ENCODE data around the gene CLDN19. TPM values are rescaled to one million over a fixed set of nuclear protein-coding genes. Genes with fewer than 3 reads are reported as not detected.

CLDN19 gene
- total and polyA plus RNA-seq, 4 donors = 0.39 to 0.94 TPM; not detected in 2

DNA sequence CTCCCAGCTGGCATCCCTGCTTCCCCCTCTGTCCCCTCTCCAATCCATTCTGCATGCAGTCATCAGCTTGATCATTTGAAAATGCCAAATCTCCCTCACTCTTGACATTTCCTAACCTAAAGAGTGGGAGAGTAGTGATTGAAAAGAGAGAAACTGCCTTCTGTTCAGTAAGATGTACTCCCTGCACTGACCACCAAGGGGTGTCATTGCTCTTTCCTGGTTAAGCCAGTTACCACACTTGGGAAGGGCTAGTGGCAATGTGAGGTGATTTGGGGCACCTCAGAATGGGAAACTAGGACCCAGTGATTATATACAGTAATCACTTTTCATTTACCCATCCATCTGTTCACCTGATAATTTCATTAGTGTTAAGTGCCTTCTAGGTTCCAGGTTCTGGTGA lies 37.8 kb upstream of the CLDN19 start:
- intact Hi-C loops (cut with DNase I) = loop anchor here in 1 of 2 donors (10.0 kb wide), 1 partner anchor 297 kb away; no protein-coding TSS in a partner anchor
- Histone ChIP-seq H3K27ac (ENCODE audit: low read depth in 1 of 2, low read length in 2 of 2) (no peak overlapping the region), H3K27me3 (ENCODE audit: control insufficient read depth in 1 of 2, insufficient read depth in 2 of 2, low read length in 1 of 2) (no peaks in the 10 kb centered on the region), H3K9me3 (ENCODE audit: control insufficient read depth, low read length) (no peaks in the 10 kb centered on the region), H3K4me1 (ENCODE audit: control insufficient read depth in 1 of 2, insufficient read depth in 2 of 2, low read length in 2 of 2) (no peaks in the 10 kb centered on the region), H3K4me3 (ENCODE audit: low read length in 2 of 2) (no peak overlapping the region), H3K36me3 (ENCODE audit: control insufficient read depth in 1 of 2, insufficient read depth in 2 of 2, low read length in 1 of 2) (peaks cover 4 to 6% of the 10 kb centered on the region in 2 donors)
- peak; percentile 69 for ATAC-seq (ENCODE audit: low FRiP score)
- no peak for DNase-seq

- intact Hi-C loops (cut with DNase I) = loop anchor here in 1 of 2 donors (10.0 kb wide), 1 partner anchor 298 kb away; no protein-coding TSS in a partner anchor
- Histone ChIP-seq H3K27ac (ENCODE audit: low read depth in 1 of 2, low read length in 2 of 2) (no peak overlapping the region), H3K9me3 (ENCODE audit: control insufficient read depth, low read length) (no peaks in the 10 kb centered on the region), H3K36me3 (ENCODE audit: control insufficient read depth in 1 of 2, insufficient read depth in 2 of 2, low read length in 1 of 2) (peaks cover 4 to 6% of the 10 kb centered on the region in 2 donors), H3K27me3 (ENCODE audit: control insufficient read depth in 1 of 2, insufficient read depth in 2 of 2, low read length in 1 of 2) (no peaks in the 10 kb centered on the region), H3K4me3 (ENCODE audit: low read length in 2 of 2) (no peak overlapping the region), H3K4me1 (ENCODE audit: control insufficient read depth in 1 of 2, insufficient read depth in 2 of 2, low read length in 2 of 2) (no peaks in the 10 kb centered on the region)
- DNase-seq (peak in 1 of 2 donors; percentile 24), ATAC-seq (ENCODE audit: low FRiP score) (no peak)
- WGBS, 2 donors = 96 to 97% methylated on average over 6 of the region's 6 CpGs
Observed at GRCh38 chr1:42776502-42776901, 36.5 kb upstream of the CLDN19 start.

- no peak overlapping the region for H3K27ac ChIP-seq (ENCODE audit: low read depth in 1 of 2, low read length in 2 of 2)
- peaks cover 4 to 6% of the 10 kb centered on the region in 2 donors for H3K36me3 ChIP-seq (ENCODE audit: control insufficient read depth in 1 of 2, insufficient read depth in 2 of 2, low read length in 1 of 2)
- WGBS, 2 donors = 79 to 82% methylated on average over 5 of the region's 5 CpGs
- no peak overlapping the region for H3K4me3 ChIP-seq (ENCODE audit: low read length in 2 of 2)
- H3K9me3 ChIP-seq (ENCODE audit: control insufficient read depth, low read length) = no peaks in the 10 kb centered on the region
- ATAC-seq (ENCODE audit: low FRiP score) = no peak
- no peaks in the 10 kb centered on the region for H3K4me1 ChIP-seq (ENCODE audit: control insufficient read depth in 1 of 2, insufficient read depth in 2 of 2, low read length in 2 of 2)
- DNase-seq = no peak
- intact Hi-C loops (cut with DNase I) = loop anchor here in 1 of 2 donors (10.0 kb wide), 1 partner anchor 300 kb away; no protein-coding TSS in a partner anchor
- H3K27me3 ChIP-seq (ENCODE audit: control insufficient read depth in 1 of 2, insufficient read depth in 2 of 2, low read length in 1 of 2) = no peaks in the 10 kb centered on the region
Observed at GRCh38 chr1:42774928-42775526, 35.0 kb upstream of the CLDN19 start.

DNA sequence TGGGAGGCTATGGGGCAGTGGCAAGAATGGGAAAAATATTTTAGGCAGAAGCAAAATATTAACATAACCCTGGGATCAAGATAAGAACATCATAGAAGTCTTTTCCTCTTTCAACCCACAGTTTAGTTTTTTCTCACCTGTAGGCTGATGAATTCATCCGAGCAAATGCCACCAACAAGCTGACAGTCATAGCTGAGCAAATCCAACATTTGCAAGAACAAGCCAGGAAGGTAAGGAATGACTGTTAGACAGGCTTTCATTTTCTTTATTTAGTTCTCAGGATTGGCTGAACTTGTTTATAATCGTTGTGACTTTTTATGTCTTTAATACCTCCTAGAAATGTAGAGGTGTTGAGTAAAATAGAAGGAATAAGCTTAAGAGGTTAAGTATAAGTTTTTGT lies 33.4 kb upstream of the CLDN19 start:
- H3K36me3 ChIP-seq (ENCODE audit: control insufficient read depth in 1 of 2, insufficient read depth in 2 of 2, low read length in 1 of 2) = peaks cover 4 to 6% of the 10 kb centered on the region in 2 donors

DNA sequence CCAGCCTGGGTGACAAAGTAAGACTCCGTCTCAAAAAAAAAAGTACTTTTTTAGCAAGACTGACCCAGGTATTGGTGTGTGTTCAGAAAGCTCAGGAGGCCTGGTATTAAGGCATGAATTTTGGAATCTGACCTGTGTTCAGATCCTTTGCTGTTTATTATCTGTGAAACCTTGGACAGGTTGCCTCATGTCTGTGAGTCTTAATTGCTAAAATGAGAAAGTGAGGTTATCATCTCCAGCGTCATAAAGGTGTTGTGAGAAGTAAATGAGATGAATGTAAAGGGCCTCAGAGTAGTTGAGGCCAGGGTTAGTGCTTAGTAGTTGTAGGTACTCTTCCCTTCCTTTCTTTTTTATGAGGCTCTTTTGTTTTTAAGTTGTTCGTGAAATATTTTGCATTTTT lies 29.8 kb upstream of the CLDN19 start:
- ATAC-seq (ENCODE audit: low FRiP score) (no peak), DNase-seq (no peak)
- no peak overlapping the region for H3K27ac ChIP-seq (ENCODE audit: low read depth in 1 of 2, low read length in 2 of 2)
- 89 to 92% methylated on average over 3 of the region's 3 CpGs for WGBS, 2 donors
- intact Hi-C loops (cut with DNase I) = loop anchor here (5.0 to 10.0 kb wide), 4 partner anchors 47 to 305 kb away; partner anchors contain the start of genes ERMAP (in 1 of the 2), SVBP (in 1 of the 2) and ZNF691 (in 1 of the 2)
- no peaks in the 10 kb centered on the region for H3K9me3 ChIP-seq (ENCODE audit: control insufficient read depth, low read length)
- H3K4me1 ChIP-seq (ENCODE audit: control insufficient read depth in 1 of 2, insufficient read depth in 2 of 2, low read length in 2 of 2) = peaks cover 0 to 4% of the 10 kb centered on the region in 2 donors
- H3K4me3 ChIP-seq (ENCODE audit: low read length in 2 of 2) = no peak overlapping the region
- H3K36me3 ChIP-seq (ENCODE audit: control insufficient read depth in 1 of 2, insufficient read depth in 2 of 2, low read length in 1 of 2) = peaks cover 0 to 1% of the 10 kb centered on the region in 2 donors
- no peaks in the 10 kb centered on the region for H3K27me3 ChIP-seq (ENCODE audit: control insufficient read depth in 1 of 2, insufficient read depth in 2 of 2, low read length in 1 of 2)

More for the DNA sequence above, 33.4 kb upstream of the CLDN19 start:
- DNase-seq = no peak
- peaks cover 0 to 4% of the 10 kb centered on the region in 2 donors for H3K4me1 ChIP-seq (ENCODE audit: control insufficient read depth in 1 of 2, insufficient read depth in 2 of 2, low read length in 2 of 2)
- 47 to 76% methylated on average over 2 of the region's 2 CpGs for WGBS, 2 donors
- no peaks in the 10 kb centered on the region for H3K27me3 ChIP-seq (ENCODE audit: control insufficient read depth in 1 of 2, insufficient read depth in 2 of 2, low read length in 1 of 2)
- intact Hi-C loops (cut with DNase I) = loop anchor here in 1 of 2 donors (10.0 kb wide), 1 partner anchor 301 kb away; no protein-coding TSS in a partner anchor
- no peak for ATAC-seq (ENCODE audit: low FRiP score)
- H3K4me3 ChIP-seq (ENCODE audit: low read length in 2 of 2) = no peak overlapping the region
- no peak overlapping the region for H3K27ac ChIP-seq (ENCODE audit: low read depth in 1 of 2, low read length in 2 of 2)
- H3K9me3 ChIP-seq (ENCODE audit: control insufficient read depth, low read length) = no peaks in the 10 kb centered on the region

DNA sequence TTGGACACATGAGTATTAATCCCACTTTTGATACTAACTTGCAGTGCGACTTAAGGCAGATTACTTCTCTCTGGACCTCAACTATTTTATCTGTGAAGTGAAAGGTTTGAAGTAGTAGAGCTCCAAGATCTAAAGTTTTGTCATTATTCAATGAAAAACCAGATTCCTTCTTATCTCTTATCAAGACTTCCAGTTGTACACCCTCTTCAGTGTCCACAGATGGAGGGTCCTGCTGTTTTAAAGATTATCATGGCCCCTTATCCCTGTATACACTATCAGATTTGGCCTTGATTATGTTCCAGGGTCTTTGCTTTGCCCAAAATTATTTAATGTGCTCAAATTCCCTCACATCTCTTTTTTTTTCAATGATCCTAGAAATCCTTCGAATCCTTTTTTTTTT lies 28.1 kb upstream of the CLDN19 start:
- Histone ChIP-seq H3K4me1 (ENCODE audit: control insufficient read depth in 1 of 2, insufficient read depth in 2 of 2, low read length in 2 of 2) (peaks cover 0 to 4% of the 10 kb centered on the region in 2 donors), H3K9me3 (ENCODE audit: control insufficient read depth, low read length) (no peaks in the 10 kb centered on the region), H3K36me3 (ENCODE audit: control insufficient read depth in 1 of 2, insufficient read depth in 2 of 2, low read length in 1 of 2) (no peaks in the 10 kb centered on the region), H3K4me3 (ENCODE audit: low read length in 2 of 2) (peak overlapping the region in 1 of 2 donors; percentile 90), H3K27me3 (ENCODE audit: control insufficient read depth in 1 of 2, insufficient read depth in 2 of 2, low read length in 1 of 2) (no peaks in the 10 kb centered on the region), H3K27ac (ENCODE audit: low read depth in 1 of 2, low read length in 2 of 2) (no peak overlapping the region)
- intact Hi-C loops (cut with DNase I) = loop anchor here in 1 of 2 donors (5.0 to 10.0 kb wide), 3 partner anchors 49 to 304 kb away; partner anchors contain the start of genes ERMAP, SVBP and ZNF691
- 80 to 81% methylated on average over 2 of the region's 2 CpGs for WGBS, 2 donors
- ATAC-seq (ENCODE audit: low FRiP score) (no peak), DNase-seq (no peak)

- intact Hi-C loops (cut with DNase I) = loop anchor here in 1 of 2 donors (5.0 to 10.0 kb wide), 3 partner anchors 50 to 305 kb away; partner anchors contain the start of genes ERMAP, SVBP and ZNF691
- H3K9me3 ChIP-seq (ENCODE audit: control insufficient read depth, low read length) = no peaks in the 10 kb centered on the region
- DNase-seq (no peak), ATAC-seq (ENCODE audit: low FRiP score) (no peak)
- H3K4me1 ChIP-seq (ENCODE audit: control insufficient read depth in 1 of 2, insufficient read depth in 2 of 2, low read length in 2 of 2) = peaks cover 0 to 4% of the 10 kb centered on the region in 2 donors
- no peaks in the 10 kb centered on the region for H3K27me3 ChIP-seq (ENCODE audit: control insufficient read depth in 1 of 2, insufficient read depth in 2 of 2, low read length in 1 of 2)
- H3K4me3 ChIP-seq (ENCODE audit: low read length in 2 of 2) = peak overlapping the region; percentile 86 to 90
- no peaks in the 10 kb centered on the region for H3K36me3 ChIP-seq (ENCODE audit: control insufficient read depth in 1 of 2, insufficient read depth in 2 of 2, low read length in 1 of 2)
- WGBS, 2 donors = 2% methylated on average over 23 of the region's 23 CpGs
- peak overlapping the region in 1 of 2 donors; percentile 43 for H3K27ac ChIP-seq (ENCODE audit: low read depth in 1 of 2, low read length in 2 of 2)
Observed at GRCh38 chr1:42767510-42768000, 27.5 kb upstream of the CLDN19 start.

DNA sequence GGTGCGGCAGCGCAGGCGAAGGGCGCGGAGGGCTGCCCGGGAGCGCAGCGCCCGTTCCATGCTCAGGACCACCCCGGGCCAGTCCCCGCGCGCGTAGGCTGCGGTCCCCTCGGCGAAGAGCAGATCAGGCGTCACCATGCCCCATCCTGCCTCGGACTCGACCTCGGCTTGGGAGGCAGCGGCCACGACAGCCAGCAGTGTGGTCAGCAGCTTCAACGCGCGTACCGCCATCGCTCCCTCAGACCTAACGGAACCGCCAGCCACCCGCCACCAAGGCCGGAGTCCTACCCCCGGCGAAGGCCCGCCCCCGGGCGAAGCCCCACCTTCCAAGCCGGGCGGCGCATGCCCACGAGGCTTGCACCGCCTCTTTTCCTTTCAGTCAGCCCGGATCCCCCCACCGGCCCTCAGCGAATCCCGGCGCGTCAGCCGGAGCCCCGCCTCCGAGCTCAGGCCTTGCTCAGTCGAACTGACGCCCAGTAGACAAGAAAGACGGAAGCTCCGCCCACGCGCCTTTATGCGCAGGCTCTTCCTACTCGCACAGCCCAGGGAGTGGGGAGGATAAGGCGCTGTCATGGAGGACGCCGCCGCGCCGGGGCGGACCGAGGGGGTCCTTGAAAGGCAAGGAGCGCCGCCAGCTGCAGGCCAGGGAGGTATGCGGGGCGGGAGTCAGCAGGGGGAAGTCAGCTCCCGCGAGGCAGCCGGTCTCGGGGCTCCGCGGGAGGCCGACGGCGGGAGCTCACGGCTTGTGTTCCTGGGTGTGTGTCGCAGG lies 26.9 kb upstream of the CLDN19 start, which contains the start of the genes C1orf50 and P3H1:
TSS of gene C1orf50 (plus strand) at position 509 of the 769 bp plus-strand sequence. CDS start at position 572, 63 bp downstream.
TSS of gene P3H1 (minus strand) at position 288 of the 769 bp plus-strand sequence. CDS start at position 231, 57 bp downstream.
- Histone ChIP-seq H3K4me1 (ENCODE audit: control insufficient read depth in 1 of 2, insufficient read depth in 2 of 2, low read length in 2 of 2) (peaks cover 0 to 4% of the 10 kb centered on the region in 2 donors), H3K36me3 (ENCODE audit: control insufficient read depth in 1 of 2, insufficient read depth in 2 of 2, low read length in 1 of 2) (no peaks in the 10 kb centered on the region), H3K9me3 (ENCODE audit: control insufficient read depth, low read length) (no peaks in the 10 kb centered on the region), H3K4me3 (ENCODE audit: low read length in 2 of 2) (peak within 1 kb of the TSS; percentile 86 to 90), H3K27ac (ENCODE audit: low read depth in 1 of 2, low read length in 2 of 2) (peak within 1 kb of the TSS; percentile 24 to 61), H3K27me3 (ENCODE audit: control insufficient read depth in 1 of 2, insufficient read depth in 2 of 2, low read length in 1 of 2) (no peaks in the 10 kb centered on the region)
- ATAC-seq (ENCODE audit: low FRiP score) (peak; percentile 98), DNase-seq (peak; percentile 100)
- WGBS, 2 donors = 0 to 1% methylated on average over 76 to 82 of the region's 82 CpGs
- intact Hi-C loops (cut with DNase I) = loop anchor here in 1 of 2 donors (5.0 to 10.0 kb wide), 3 partner anchors 50 to 305 kb away; partner anchors contain the start of genes ERMAP, SVBP and ZNF691

All from aorta (tissue), 5 donors.